HepG2 (cell line): ENCODE data around the gene DAB2IP.

ENCODE experiments used
- CEBPB ChIP-seq: IDR thresholded peaks from 2 replicates; pipeline ENCODE4 v1.6.1; 2011; ENCODE audit warnings: low read depth, low read length, improper control_type of control experiment, borderline replicate concordance
- HDAC2 ChIP-seq: sonication (generic); formaldehyde crosslinking; IDR thresholded peaks from 2 replicates; pipeline ENCODE4 v1.4.0; 2020; ENCODE audit warnings: missing genetic modification reagents
- POLR2AphosphoS5 ChIP-seq: IDR thresholded peaks from 2 replicates; pipeline ENCODE4 v1.6.1; 2012; ENCODE audit warnings: low read depth, low read length
- ZNF263 ChIP-seq: sonication (generic); formaldehyde crosslinking; IDR thresholded peaks from 2 replicates; pipeline ENCODE4 v1.4.0; 2020; ENCODE audit warnings: missing genetic modification reagents
- ZNF703 ChIP-seq: sonication (generic); formaldehyde crosslinking; IDR thresholded peaks from 2 replicates; pipeline ENCODE4 v1.5.1; 2020; ENCODE audit warnings: missing genetic modification reagents, mild to moderate bottlenecking, moderate library complexity, borderline replicate concordance
- TF ChIP-seq, protein P1 (sequence below), 2 experiments: sonication (generic) in 1 of 2; formaldehyde crosslinking in 1 of 2; IDR thresholded peaks; 2 replicates each; pipeline versions ENCODE4 v1.4.0 to v1.6.1; 2018 to 2020; ENCODE audit warnings: missing genetic modification reagents in 2 of 2, borderline replicate concordance in 1 of 2, low read depth in 1 of 2, mild to moderate bottlenecking in 1 of 2, missing biosample characterization in 1 of 2
- TF ChIP-seq, protein P2 (sequence below): sonication (generic); formaldehyde crosslinking; IDR thresholded peaks from 2 replicates; pipeline ENCODE4 v1.5.0; 2020; ENCODE audit warnings: mild to moderate bottlenecking, missing genetic modification reagents, moderate library complexity
- TF ChIP-seq, protein P3 (sequence below): sonication (generic); formaldehyde crosslinking; IDR thresholded peaks from 2 replicates; pipeline ENCODE4 v1.4.0; 2020; ENCODE audit warnings: low read depth, mild to moderate bottlenecking, missing genetic modification reagents

DNA sequence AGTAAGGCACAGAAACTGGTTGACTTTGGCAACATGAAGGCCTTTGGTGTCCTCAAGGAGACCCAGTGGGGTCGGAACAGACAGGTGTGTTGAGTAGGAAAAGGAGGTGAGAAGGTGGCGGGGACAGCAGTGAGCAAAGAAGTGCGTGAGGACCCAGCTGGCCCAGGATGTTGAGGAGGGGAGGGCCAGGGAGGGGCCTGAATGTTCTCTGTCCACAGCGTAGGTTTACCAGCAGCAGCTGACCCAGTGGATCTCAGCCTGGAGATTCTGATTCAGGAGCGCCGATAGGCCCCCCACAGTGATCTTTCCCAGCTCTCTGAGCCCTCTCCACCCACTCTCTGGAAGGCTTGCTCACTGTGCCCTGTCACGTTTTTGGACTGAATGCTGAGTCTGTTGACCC lies 88.5 kb downstream of the DAB2IP start:
- no peak for TF ChIP-seq POLR2AphosphoS5
- no peak for TF ChIP-seq ZNF263
- TF ChIP-seq, protein P1, sequence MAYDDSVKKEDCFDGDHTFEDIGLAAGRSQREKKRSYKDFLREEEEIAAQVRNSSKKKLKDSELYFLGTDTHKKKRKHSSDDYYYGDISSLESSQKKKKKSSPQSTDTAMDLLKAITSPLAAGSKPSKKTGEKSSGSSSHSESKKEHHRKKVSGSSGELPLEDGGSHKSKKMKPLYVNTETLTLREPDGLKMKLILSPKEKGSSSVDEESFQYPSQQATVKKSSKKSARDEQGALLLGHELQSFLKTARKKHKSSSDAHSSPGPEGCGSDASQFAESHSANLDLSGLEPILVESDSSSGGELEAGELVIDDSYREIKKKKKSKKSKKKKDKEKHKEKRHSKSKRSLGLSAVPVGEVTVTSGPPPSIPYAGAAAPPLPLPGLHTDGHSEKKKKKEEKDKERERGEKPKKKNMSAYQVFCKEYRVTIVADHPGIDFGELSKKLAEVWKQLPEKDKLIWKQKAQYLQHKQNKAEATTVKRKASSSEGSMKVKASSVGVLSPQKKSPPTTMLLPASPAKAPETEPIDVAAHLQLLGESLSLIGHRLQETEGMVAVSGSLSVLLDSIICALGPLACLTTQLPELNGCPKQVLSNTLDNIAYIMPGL (CRISPR knock-in tag; IDR thresholded peaks at IDR 0.05; ENCODE audit: borderline replicate concordance in 1 of 2, low read depth in 1 of 2) = no peak
- TF ChIP-seq, protein P2, sequence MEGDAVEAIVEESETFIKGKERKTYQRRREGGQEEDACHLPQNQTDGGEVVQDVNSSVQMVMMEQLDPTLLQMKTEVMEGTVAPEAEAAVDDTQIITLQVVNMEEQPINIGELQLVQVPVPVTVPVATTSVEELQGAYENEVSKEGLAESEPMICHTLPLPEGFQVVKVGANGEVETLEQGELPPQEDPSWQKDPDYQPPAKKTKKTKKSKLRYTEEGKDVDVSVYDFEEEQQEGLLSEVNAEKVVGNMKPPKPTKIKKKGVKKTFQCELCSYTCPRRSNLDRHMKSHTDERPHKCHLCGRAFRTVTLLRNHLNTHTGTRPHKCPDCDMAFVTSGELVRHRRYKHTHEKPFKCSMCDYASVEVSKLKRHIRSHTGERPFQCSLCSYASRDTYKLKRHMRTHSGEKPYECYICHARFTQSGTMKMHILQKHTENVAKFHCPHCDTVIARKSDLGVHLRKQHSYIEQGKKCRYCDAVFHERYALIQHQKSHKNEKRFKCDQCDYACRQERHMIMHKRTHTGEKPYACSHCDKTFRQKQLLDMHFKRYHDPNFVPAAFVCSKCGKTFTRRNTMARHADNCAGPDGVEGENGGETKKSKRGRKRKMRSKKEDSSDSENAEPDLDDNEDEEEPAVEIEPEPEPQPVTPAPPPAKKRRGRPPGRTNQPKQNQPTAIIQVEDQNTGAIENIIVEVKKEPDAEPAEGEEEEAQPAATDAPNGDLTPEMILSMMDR = no peak
- no peak for TF ChIP-seq ZNF703 (CRISPR knock-in tag)
- TF ChIP-seq CEBPB = no peak
- TF ChIP-seq, protein P3, sequence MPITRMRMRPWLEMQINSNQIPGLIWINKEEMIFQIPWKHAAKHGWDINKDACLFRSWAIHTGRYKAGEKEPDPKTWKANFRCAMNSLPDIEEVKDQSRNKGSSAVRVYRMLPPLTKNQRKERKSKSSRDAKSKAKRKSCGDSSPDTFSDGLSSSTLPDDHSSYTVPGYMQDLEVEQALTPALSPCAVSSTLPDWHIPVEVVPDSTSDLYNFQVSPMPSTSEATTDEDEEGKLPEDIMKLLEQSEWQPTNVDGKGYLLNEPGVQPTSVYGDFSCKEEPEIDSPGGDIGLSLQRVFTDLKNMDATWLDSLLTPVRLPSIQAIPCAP (CRISPR knock-in tag) = no peak
- no peak for TF ChIP-seq HDAC2 (CRISPR knock-in tag)
